Endometrium (tissue), 2 donors: Measurements from ENCODE around the gene TMPO.
"Not testable (repeated sequence)": the region's sequence is repeated elsewhere in the genome, so short reads cannot be mapped to it uniquely, and the experiment has no call there.

ENCODE experiments used
- FAIRE-seq: peaks from 2 replicates; lab custom pipeline; 2012; peaks lifted over from hg19 to GRCh38; lab: Jason Lieb, UNC
- donor health status: control.
- donor health status: control.

Gene TMPO

DNA sequence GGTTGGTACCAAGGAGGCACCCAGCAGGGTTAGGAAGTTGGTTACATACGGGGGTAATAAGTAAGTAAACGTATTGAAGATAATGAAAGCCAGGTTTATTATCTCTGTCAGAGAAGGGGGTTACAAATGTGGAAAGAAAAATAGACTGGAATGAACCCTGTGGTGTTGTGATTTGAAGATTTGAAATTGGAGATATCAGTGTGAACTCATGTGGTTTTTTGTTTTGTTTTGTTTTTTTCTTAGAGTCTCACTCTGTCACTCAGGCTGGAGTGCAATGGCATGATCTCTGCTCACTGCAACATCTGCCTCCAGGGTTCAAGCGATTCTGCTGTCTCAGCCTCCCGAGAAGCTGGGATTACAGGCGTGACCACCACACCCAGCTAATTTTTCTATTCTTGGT is 64.0 kb downstream of the TMPO start:
- no peak for FAIRE-seq

DNA sequence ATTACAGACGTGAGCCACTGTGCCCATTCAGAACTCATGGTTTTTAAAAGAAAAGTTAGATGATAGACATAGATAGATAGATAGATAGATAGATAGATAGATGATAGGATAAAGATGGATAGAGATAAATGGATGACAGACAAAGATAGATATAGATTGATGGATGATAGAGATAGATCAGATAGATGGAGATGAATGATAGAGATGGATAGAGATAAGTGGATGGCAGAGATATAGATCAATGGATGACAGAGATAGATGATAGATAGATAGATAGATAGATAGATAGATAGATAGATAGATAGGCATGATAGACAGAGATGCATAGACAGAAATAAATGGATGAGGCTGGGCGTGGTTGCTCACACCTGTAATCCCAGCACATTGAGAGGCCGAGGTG is 64.4 kb downstream of the TMPO start:
- no peak for FAIRE-seq

- FAIRE-seq: no peak
Observed at GRCh38 chr12:98580695-98581094, 65.3 kb downstream of the TMPO start.

GRCh38 chr12:98581101-98581500 is 65.7 kb downstream of the TMPO start:
- no peak for FAIRE-seq

DNA sequence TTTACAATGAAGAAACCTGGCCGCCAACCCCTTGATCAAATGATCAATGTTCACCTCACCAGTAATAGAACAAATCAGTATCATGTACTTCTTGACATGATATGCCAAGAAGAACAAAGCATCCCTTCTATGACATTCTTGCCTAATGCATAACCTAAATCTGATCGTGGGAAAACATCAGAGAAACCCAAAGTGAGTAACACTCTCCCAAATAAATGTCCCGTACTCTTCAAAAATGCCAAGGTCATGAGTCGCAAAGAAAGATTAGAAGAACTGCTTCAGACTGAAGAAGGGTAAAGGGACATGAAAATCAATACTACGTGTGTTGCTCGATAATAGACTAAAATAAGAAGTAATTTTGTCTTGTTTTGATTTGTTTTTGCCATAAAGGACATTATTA is 66.7 kb downstream of the TMPO start:
- FAIRE-seq: no peak

DNA sequence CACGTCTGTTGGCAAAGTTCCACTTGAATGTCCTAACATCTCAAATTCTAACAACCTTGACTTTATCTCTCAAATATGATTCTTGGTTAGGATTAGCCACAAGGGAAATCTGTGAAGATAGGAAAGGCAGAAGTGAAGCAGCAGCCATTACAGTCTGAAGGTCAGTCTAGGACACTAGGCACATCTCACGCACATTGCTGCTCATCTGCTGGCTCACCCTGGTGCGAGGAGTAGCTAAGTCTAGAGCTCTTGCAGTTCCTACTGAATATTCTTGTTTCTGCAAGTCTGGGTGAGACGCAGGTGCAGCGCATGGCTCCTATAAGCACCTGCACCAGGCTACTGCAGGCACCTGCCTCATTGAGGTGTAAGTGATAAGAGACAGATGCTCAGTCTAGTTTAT is 71.7 kb downstream of the TMPO start:
- FAIRE-seq: no peak

- no peak for FAIRE-seq
Observed at GRCh38 chr12:98591209-98591608, 75.8 kb downstream of the TMPO start.

DNA sequence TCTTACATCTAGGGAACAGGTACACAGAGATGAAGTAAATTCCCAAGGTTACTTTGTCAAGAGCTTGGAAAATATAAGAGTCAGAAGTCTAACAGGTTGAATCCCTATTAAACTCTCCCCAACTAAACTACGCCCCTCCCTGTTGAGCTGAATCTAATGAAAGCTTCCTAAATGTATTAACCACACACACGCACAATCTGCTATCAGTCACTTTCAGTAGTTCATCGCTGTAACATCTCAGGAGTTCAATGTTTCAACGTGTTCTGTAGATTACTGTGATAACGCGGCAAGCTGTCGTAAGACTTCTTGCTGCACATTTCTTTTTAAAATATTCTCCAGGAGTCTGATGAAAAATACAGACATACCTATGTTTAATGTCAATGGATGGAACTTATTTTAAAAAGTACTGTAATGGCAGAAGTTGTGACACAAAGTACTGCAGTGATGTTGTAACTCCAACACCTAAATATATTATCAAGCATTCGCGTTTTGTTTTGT is 77.5 kb downstream of the TMPO start:
- no peak for FAIRE-seq

DNA sequence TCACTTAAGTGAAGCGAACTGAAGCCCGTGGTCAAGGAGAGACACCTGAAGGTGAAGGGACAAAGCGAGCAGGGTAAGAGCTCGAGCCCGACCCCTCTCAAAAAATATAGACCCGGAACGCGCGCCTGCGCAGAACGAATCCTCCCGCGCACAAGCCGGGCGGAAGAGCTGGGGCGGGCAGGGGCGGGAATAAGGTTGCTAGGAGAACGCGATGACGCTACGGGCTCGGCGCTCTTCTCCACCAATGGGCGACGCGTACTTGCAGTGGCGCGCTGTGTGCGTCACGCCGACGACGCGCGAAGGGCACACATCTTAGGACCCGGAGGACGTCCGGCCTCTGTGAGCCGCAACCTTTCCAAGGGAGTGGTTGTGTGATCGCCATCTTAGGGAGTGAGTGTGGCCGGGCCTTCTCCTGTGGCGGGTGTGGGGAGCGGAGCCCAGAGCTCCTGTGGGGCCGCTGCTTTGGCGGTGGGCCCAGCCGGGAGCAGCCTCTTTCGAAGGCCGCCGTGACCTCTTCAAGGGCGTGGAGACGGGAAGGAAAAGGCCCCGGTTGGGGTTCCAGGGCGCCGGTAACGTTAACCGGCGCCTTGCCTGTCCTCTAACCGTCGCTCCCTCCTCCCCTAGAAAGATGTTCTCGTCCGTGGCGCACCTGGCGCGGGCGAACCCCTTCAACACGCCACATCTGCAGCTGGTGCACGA is 78.1 kb downstream of the TMPO start, which contains the start of gene SLC25A3:
TSS of gene SLC25A3 (plus strand) at position 336 of the 699 bp plus-strand sequence. CDS start at position 629, 293 bp downstream.
- peak; percentile 57 for FAIRE-seq

DNA sequence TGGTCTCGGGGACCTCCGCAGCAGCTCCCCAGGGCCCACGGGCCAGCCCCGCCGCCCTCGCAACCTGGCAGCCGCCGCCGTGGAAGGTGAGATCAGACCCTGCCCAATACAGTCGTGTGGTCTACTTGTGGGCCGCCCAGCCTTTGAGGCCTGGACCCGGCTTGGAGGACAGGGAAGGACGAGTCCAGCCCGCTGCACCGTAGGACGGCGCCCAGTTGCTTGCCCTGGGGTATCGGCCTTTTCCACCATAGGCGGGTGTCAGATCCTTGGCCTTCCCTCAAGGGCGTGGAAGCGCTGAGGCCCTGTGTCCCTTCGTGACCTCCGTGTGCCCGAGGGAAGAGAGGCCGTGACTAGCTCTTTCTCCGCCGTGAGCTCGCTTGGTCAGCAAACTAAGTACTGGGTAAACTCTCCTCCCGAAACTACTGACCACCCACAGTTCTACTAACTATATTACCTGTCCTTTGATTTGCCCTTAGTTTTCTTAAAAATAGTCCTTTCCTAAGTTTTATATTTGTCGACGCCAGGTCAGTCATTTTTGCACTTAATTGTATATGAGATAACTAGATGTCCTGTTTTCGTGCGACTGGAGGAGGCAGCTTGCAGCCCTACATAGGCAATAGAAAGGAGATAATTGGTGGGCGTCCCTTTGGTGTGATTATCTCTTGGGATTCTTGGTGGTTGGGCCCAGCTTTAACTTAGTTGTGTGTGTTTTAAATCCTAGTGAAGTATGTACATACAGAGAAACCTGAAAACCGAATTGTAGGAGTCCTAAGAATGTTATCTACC is 78.9 kb downstream of the TMPO start:
- FAIRE-seq: no peak

GRCh38 chr12:98595243-98595988 is 80.0 kb downstream of the TMPO start:
- FAIRE-seq: no peak

GRCh38 chr12:98597313-98597712 is 81.9 kb downstream of the TMPO start:
- FAIRE-seq: not testable (repeated sequence)
